Stimulated activated naive CD8-positive, alpha-beta T cell treated with anti-CD3 and anti-CD28 coated beads, Interleukin-15, Interleukin-2, amounts not matched to agents 100 ng/mL and 50 ng/mL, for 24 hours (primary cell): Measurements from ENCODE around the gene DHX32.
A peak's percentile ranks its signal among the peaks of the same experiment; 100 is the strongest.

Experiments used
- H3K27ac Mint-ChIP-seq: one replicate; pipeline ENCODE4 v1.8.0; 2021; ENCODE audit warnings: mild to moderate bottlenecking, mixed read lengths
- H3K27me3 Mint-ChIP-seq: one replicate; pipeline ENCODE4 v1.8.0; 2021; ENCODE audit warnings: mixed read lengths
- H3K36me3 Mint-ChIP-seq: one replicate; pipeline ENCODE4 v1.8.0; 2021; ENCODE audit warnings: low read depth, mixed read lengths
- H3K4me1 Mint-ChIP-seq: one replicate; pipeline ENCODE4 v1.8.0; 2021; ENCODE audit warnings: low read depth, mixed read lengths
- H3K4me3 Mint-ChIP-seq: one replicate; pipeline ENCODE4 v1.8.0; 2021; ENCODE audit warnings: mild to moderate bottlenecking, mixed read lengths
- H3K9me3 Mint-ChIP-seq: one replicate; pipeline ENCODE4 v1.8.0; 2021; ENCODE audit warnings: mixed read lengths

The DHX32 gene

GRCh38 chr10:125844751-125845221 is 36.3 kb downstream of the DHX32 start:
- Mint-ChIP-seq H3K9me3 (no peaks in the 10 kb centered on the region), H3K4me3 (no peak overlapping the region), H3K27ac (no peak overlapping the region), H3K27me3 (no peaks in the 10 kb centered on the region), H3K4me1 (no peaks in the 10 kb centered on the region), H3K36me3 (peaks cover 38% of the 10 kb centered on the region)

- Mint-ChIP-seq H3K9me3 (no peaks in the 10 kb centered on the region), H3K27me3 (no peaks in the 10 kb centered on the region), H3K36me3 (peaks cover 38% of the 10 kb centered on the region), H3K4me1 (no peaks in the 10 kb centered on the region), H3K27ac (no peak overlapping the region), H3K4me3 (no peak overlapping the region)
These were observed 37.3 kb downstream of the DHX32 start for GRCh38 chr10:125843603-125844329.

GRCh38 chr10:125840955-125841354 is 40.1 kb downstream of the DHX32 start:
- Mint-ChIP-seq H3K27me3 (no peaks in the 10 kb centered on the region), H3K9me3 (no peaks in the 10 kb centered on the region), H3K4me1 (no peaks in the 10 kb centered on the region), H3K36me3 (peaks cover 65% of the 10 kb centered on the region), H3K4me3 (no peak overlapping the region), H3K27ac (no peak overlapping the region)

- Mint-ChIP-seq H3K9me3 (no peaks in the 10 kb centered on the region), H3K27ac (no peak overlapping the region), H3K36me3 (peaks cover 70% of the 10 kb centered on the region), H3K4me1 (no peaks in the 10 kb centered on the region), H3K27me3 (no peaks in the 10 kb centered on the region), H3K4me3 (no peak overlapping the region)
These were observed 40.7 kb downstream of the DHX32 start for GRCh38 chr10:125840406-125840805.

- H3K4me1 Mint-ChIP-seq = no peaks in the 10 kb centered on the region
- H3K9me3 Mint-ChIP-seq = no peaks in the 10 kb centered on the region
- H3K27ac Mint-ChIP-seq = peak overlapping the region; percentile 41
These were observed 42.1 kb downstream of the DHX32 start for GRCh38 chr10:125838802-125839575.

GRCh38 chr10:125836746-125837145 is 44.3 kb downstream of the DHX32 start:
- Mint-ChIP-seq H3K36me3 (peaks cover 74% of the 10 kb centered on the region), H3K27me3 (no peaks in the 10 kb centered on the region), H3K4me3 (no peak overlapping the region), H3K9me3 (no peaks in the 10 kb centered on the region), H3K27ac (no peak overlapping the region), H3K4me1 (no peaks in the 10 kb centered on the region)

More at GRCh38 chr10:125838802-125839575, 42.1 kb downstream of the DHX32 start:
- no peaks in the 10 kb centered on the region for H3K27me3 Mint-ChIP-seq
- H3K4me3 Mint-ChIP-seq = no peak overlapping the region
- H3K36me3 Mint-ChIP-seq = peaks cover 72% of the 10 kb centered on the region

GRCh38 chr10:125828311-125828710 is 52.8 kb downstream of the DHX32 start:
- H3K27ac Mint-ChIP-seq = peak overlapping the region; percentile 1
- H3K4me1 Mint-ChIP-seq = peaks cover 21% of the 10 kb centered on the region
- H3K36me3 Mint-ChIP-seq = peaks cover 64% of the 10 kb centered on the region
- H3K4me3 Mint-ChIP-seq = no peak overlapping the region
- H3K27me3 Mint-ChIP-seq = no peaks in the 10 kb centered on the region
- H3K9me3 Mint-ChIP-seq = no peaks in the 10 kb centered on the region

GRCh38 chr10:125827133-125827532 is 54.0 kb downstream of the DHX32 start:
- Mint-ChIP-seq H3K9me3 (no peaks in the 10 kb centered on the region), H3K36me3 (peaks cover 60% of the 10 kb centered on the region)

GRCh38 chr10:125824736-125825135 is 56.4 kb downstream of the DHX32 start:
- H3K4me1 Mint-ChIP-seq = peaks cover 44% of the 10 kb centered on the region
- no peak overlapping the region for H3K4me3 Mint-ChIP-seq
- H3K27me3 Mint-ChIP-seq = no peaks in the 10 kb centered on the region
- no peaks in the 10 kb centered on the region for H3K9me3 Mint-ChIP-seq
- peaks cover 41% of the 10 kb centered on the region for H3K36me3 Mint-ChIP-seq
- no peak overlapping the region for H3K27ac Mint-ChIP-seq

More at GRCh38 chr10:125827133-125827532, 54.0 kb downstream of the DHX32 start:
- Mint-ChIP-seq H3K4me1 (peaks cover 22% of the 10 kb centered on the region), H3K4me3 (no peak overlapping the region), H3K27ac (peak overlapping the region; percentile 3), H3K27me3 (no peaks in the 10 kb centered on the region)

- H3K4me1 Mint-ChIP-seq = peaks cover 37% of the 10 kb centered on the region
- H3K36me3 Mint-ChIP-seq = peaks cover 31% of the 10 kb centered on the region
- H3K27ac Mint-ChIP-seq = no peak overlapping the region
- no peaks in the 10 kb centered on the region for H3K9me3 Mint-ChIP-seq
- no peak overlapping the region for H3K4me3 Mint-ChIP-seq
- no peaks in the 10 kb centered on the region for H3K27me3 Mint-ChIP-seq
These were observed 57.3 kb downstream of the DHX32 start for GRCh38 chr10:125823663-125824251.

GRCh38 chr10:125822878-125823662 is 58.0 kb downstream of the DHX32 start, which contains the start of the genes BCCIP and UROS:
Gene BCCIP, plus strand, starts transcription at chr10:125823546. Its CDS starts 12 bp downstream, at chr10:125823558.
Gene UROS, minus strand, starts transcription at chr10:125823258. Its CDS starts 6,759 bp downstream, at chr10:125816499.
- Mint-ChIP-seq H3K36me3 (peaks cover 24% of the 10 kb centered on the region), H3K27me3 (no peaks in the 10 kb centered on the region), H3K4me3 (no peak within 1 kb of the TSS), H3K4me1 (peaks cover 33% of the 10 kb centered on the region), H3K9me3 (no peaks in the 10 kb centered on the region), H3K27ac (peak within 1 kb of the TSS; percentile 89)

GRCh38 chr10:125820701-125821100 is 60.4 kb downstream of the DHX32 start:
- Mint-ChIP-seq H3K9me3 (no peaks in the 10 kb centered on the region), H3K4me3 (no peak overlapping the region), H3K36me3 (peaks cover 3% of the 10 kb centered on the region), H3K27me3 (no peaks in the 10 kb centered on the region), H3K4me1 (peaks cover 23% of the 10 kb centered on the region), H3K27ac (peak overlapping the region; percentile 68)

GRCh38 chr10:125817337-125817946 is 63.6 kb downstream of the DHX32 start:
- Mint-ChIP-seq H3K27me3 (no peaks in the 10 kb centered on the region), H3K4me1 (peaks cover 23% of the 10 kb centered on the region), H3K36me3 (peaks cover 27% of the 10 kb centered on the region), H3K27ac (no peak overlapping the region), H3K9me3 (no peaks in the 10 kb centered on the region), H3K4me3 (no peak overlapping the region)

- Mint-ChIP-seq H3K27me3 (no peaks in the 10 kb centered on the region), H3K4me1 (peaks cover 16% of the 10 kb centered on the region), H3K27ac (no peak overlapping the region), H3K9me3 (no peaks in the 10 kb centered on the region), H3K4me3 (no peak overlapping the region), H3K36me3 (peaks cover 31% of the 10 kb centered on the region)
These were observed 64.5 kb downstream of the DHX32 start for GRCh38 chr10:125816548-125816947.
